G401 (cell line): Measurements from ENCODE around the gene ALPP. TPM values are rescaled to one million over a fixed set of nuclear protein-coding genes. Genes with fewer than 3 reads are reported as not detected.
"Not testable (repeated sequence)": the region's sequence is repeated elsewhere in the genome, so short reads cannot be mapped to it uniquely, and the experiment has no call there.

Experiments used
- DNase-seq: peaks from one replicate; pipeline ENCODE4 v3.0.0-alpha.2; 2015; ENCODE audit warnings: low spot score
- in situ Hi-C: cut with HindIII; loops from 2 replicates; pipeline ENCODE4 v1.10.0; 2016; ENCODE audit warnings: low sequenced_read_pairs, mixed read lengths
- total RNA-seq: library from RNA; depleted of rRNA; stranded (reverse); fragments of >200 nt; shearing (Covaris generic); gene quantifications from 2 replicates; pipeline ENCODE4 v1.2.3, GENCODE V29; 2014; rRNA removed

The ALPP gene
- total RNA-seq = 6.2 and 9.0 TPM in 2 replicates

DNA sequence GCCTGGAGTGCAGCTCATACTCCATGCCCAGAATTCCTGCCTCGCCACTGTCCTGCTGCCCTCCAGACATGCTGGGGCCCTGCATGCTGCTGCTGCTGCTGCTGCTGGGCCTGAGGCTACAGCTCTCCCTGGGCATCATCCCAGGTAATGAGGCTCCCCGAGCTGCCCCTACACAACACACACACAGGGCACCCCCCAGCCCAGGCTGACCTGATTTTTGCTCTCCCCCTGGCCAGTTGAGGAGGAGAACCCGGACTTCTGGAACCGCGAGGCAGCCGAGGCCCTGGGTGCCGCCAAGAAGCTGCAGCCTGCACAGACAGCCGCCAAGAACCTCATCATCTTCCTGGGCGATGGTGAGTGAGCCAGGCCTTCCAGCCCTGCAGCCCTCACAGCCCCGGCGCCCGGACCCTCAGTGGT lies at the start of gene ALPP:
ALPP (plus strand) TSS at position 17 of the 417 bp plus-strand sequence; CDS start at position 69, 52 bp downstream.
- DNase-seq, in situ Hi-C loops: not testable (repeated sequence)

DNA sequence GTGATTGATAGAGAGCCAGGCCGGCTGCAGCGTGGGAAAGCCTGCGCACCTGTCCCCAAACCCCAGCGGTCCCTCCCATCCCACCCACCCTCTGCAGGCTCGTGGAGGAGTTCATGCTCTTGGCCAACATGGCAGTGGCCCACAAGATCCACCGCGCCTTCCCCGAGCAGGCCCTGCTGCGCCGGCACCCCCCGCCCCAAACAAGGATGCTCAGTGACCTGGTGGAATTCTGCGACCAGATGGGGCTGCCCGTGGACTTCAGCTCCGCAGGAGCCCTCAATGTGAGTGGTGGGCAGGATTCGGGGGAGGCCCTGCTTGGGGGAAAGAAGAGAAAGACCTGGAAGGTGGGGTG lies 48.9 kb upstream of the ALPP start:
- in situ Hi-C loops = no loop called here
- DNase-seq = no peak

DNA sequence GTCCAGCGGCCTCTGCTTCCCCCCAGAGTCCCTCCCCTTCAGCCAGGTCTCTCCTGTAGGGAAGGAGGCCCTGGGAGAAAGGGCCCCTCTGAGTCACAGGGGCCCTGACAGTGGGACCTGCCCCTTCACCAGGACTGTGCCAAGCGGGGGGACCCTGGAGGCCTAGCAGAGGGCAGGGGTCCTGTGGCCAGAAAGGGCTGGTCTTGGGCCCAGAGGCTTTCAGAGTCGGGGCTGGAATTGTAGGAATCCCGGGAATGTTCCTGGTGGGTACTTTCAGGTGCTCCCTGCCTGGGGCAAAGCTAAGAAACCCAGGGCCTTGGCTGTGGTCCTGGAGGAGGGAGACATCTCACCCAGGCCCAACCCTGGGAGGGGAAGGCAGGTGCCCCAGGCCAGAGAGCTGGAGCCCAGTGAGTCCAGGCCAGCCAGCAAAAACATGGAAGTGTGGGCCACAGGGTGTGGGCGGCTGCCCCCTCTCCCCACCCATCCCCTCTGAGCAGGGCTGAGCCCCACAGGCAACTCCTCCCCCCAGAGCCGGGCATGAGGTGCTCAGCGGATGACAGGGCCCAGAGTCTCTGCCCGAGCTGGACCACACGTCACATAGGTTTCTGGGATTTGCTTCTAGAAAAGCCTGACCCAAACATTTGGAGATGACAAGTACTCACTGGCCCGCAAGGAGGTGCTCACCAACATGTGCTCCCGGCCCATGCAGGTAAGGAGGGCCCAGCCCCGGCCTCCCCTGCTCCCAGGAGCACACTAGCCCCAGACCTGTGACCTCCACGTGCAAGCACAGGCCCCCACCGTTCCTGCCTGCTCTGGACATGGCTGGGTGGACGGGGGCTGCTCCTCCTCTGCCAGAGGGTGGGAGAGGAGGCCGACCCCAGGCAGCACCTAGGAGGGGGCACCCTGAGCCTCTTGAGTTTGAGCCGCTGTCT lies 48.2 kb upstream of the ALPP start:
- in situ Hi-C loops = no loop called here
- no peak for DNase-seq

DNA sequence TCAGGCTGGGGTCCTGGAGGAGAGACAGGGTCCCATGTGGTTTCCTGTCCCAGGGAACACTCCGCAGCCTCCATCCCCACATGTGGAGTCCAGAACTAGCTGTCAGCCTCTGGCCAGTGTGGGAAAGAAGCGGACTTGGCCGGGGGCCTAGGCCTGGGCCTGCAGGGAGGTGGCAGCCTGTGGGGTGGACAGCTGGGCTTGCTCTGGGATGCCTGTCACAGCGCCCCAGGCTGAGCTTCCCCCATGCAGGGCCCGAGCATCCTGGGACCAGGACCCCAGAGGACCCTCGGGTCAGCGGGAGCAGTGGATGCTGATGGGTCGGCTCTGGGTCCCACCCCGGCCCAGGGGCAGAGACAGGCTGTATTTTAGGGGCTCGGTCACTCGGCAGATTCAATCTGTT lies 47.5 kb upstream of the ALPP start:
- DNase-seq, in situ Hi-C loops: not testable (repeated sequence)

DNA sequence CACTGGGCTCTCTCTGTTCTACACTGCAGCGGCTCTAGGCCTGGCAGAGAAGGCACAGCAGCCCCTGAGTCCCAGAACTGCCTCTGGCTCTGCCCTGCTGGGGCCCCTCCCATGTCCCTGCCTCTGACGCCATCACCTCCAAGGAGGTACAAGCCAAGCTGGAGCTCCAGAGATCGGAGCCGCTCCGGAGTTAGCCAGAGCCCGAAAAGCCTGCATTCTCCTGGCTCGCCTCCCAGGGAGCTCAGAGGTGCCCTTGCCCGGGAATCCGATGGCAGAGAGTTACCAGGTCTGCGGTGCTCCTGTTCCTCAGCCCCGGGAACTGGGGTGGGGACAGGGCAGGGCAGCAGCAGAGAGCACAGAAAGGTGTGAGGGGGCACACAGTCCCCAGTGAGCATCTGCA lies 46.9 kb upstream of the ALPP start:
- in situ Hi-C loops = not testable (repeated sequence)

DNA sequence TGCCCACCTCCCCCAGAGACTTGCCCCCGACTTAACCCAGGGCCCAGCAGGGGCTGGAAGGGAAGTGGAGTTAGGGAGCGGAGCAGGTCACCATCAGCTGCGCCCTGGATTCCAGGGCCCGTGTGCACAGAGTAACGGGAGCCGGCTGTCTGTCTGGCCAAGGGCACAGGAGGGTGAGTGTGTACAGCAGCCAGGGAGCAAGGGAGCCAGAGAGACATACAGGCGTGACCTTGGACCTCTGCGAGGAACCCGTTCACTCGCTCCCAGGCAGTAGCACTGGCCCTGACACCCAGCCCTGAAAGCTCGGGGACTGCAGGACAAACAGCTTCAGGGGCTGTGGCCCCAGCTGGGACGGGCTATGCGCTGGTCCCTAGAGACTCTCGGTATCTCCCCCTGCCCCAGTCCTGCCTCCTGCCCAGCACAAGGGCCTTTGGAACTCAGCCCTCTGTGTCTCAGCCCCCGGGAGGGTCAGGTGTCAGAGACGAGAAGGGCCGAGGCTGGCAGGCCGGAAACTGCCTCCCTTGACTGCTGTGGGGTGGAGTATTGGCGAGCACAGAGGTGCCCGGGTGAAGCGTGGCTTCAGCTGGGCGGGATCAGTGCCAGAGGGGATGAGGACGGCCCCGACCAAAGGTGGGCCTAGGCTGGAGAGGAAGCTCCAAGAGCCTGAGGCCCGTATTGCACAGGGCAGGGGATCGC lies 46.2 kb upstream of the ALPP start:
- in situ Hi-C loops, DNase-seq: not testable (repeated sequence)

More for the DNA sequence above, 46.9 kb upstream of the ALPP start:
- DNase-seq = not testable (repeated sequence)

DNA sequence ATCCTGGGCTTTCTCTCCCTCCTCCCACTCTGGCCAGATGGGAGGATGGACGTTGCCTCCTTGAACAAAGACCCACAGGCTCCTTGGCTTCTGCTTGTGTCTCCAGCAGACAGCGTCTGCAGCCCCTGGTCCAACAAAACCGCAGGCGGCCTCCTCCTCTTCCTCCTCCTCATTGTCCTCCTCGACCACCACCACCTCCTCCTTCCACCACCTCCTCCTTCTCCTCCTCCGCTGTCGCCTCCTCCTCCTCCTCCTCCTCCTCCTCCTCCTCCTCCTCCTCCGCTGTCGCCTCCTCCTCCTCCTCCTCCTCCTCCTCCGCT lies 45.7 kb upstream of the ALPP start:
- in situ Hi-C loops = no loop called here
- no peak for DNase-seq

DNA sequence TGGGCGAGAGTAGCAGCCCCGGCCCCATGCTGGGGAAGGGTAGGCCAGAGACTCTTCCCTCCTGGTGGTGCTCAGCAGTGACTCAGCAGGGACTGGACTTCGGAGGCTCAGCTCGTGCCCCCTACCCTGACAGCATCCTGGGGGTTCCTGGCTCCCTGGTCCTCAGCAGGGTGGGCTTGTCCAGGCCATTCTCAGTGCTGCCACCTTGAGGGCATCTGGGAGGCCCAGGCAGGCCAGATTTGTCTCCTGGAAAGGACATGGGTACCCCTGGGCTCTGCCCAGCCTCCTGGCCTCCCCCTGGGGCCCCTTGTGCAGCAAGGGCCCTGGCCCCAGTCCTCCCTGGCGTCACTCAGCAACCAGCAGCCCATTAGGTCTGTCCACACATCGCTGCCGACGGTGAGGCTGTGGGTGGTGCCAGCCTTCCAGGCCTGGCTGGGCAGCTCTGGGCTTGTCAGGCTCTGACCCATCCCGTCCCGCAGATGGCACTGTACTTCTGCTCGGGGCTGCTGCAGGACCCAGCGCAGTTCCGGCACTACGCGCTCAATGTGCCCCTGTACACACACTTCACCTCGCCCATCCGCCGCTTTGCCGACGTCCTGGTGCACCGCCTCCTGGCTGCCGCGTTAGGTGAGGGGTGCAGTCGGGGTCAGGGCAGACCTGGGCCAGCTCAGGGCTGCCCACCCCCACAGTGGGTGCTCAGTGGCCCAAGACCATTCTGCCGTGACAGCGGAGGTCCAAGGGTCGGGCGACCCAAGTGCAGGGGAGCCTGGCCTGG lies 45.0 kb upstream of the ALPP start:
- in situ Hi-C loops = no loop called here
- DNase-seq = no peak

DNA sequence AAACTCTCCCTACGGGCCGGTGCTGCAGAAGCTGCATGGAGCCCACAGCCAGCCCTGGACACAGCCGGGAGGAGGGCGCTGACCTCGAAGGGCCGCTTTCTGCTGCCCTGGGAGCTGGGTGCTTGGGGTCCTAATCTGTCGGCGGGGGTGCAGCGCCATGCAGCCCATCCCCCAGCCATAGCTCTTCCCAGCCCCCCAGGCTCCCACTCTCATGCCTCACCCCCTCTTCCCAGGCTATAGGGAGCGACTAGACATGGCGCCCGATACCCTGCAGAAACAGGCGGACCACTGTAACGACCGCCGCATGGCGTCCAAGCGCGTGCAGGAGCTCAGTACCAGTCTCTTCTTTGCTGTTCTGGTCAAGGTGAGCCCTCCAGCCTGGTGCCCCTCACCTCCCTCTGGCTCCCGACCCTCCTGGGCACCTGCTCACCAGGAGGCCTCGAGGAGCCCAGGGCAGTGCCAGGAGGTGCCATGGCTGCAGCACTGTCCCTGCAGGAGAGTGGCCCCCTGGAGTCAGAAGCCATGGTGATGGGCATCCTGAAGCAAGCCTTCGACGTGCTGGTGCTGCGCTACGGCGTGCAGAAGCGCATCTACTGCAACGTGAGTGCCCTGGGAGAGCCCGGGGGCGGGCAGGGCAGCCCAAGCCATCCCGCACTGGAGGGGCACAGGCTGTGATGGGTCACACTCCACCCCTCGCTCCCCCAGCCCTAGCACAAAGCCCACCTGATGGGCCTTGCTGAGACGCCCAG lies 44.2 kb upstream of the ALPP start:
- in situ Hi-C loops, DNase-seq: not testable (repeated sequence)

DNA sequence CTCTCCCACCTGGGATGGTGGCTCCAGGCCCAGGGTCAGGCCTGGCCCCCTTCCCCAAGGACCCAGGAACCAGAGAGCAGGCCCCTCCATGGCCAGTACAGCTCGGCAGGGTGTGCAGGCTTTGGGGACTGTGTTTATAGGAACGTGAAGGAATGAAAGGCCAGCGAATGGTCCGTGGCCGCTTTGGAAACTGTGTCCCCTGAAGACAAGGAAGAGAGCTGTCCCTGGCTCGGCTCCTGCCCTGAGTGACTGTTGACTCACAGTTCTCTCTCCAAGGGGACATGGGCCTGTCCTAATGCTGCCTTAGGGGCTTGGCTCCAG lies 43.7 kb upstream of the ALPP start:
- in situ Hi-C loops, DNase-seq: not testable (repeated sequence)

DNA sequence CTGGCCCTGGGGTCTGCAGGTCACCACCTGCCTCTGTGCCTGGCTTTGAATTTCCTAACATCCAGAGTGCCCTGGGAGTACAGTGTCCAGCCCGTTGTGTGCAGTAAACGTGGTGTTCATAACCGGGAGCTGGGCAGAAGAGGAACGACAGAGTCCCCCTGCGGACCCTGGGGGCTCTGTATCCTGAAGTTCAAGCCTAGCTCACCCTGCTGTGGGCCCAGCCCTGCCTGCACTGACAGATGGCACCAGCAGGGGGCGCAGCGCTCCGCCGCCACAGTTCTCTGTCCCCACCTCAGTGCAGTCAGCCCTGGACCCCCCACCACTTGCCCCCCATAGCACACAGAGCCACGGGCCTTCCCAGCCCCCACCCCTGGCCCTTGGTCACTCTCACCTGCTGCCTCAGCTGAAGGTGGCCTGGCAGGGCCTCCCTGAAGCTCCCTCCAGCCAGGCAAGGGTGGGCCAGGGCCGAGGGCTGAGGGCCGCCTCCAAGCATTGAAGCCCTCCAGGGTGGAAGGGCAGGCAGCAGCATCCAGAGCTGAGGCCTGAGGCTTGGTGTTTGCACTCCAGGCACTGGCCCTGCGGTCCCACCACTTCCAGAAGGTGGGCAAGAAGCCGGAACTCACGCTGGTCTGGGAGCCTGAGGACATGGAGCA lies 43.2 kb upstream of the ALPP start:
- in situ Hi-C loops, DNase-seq: not testable (repeated sequence)

DNA sequence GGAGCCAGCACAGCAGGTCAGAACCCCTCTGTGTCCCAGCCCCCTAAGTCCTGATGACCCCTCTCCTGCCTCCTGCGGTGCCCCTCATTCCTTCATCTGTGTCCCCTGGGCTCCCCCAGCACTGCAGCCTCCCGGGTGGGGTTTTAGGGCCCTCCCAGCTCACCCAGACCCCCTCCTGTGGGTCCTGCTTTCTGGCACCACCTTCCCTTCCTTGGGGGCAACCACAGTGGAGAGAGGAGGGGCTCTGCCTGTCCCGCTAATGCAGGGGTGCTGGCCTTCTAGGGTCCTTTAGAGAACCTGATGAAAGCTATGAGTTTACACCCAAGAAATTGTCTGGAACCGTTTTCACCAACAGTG lies 42.7 kb upstream of the ALPP start:
- in situ Hi-C loops = no loop called here
- no peak for DNase-seq

DNA sequence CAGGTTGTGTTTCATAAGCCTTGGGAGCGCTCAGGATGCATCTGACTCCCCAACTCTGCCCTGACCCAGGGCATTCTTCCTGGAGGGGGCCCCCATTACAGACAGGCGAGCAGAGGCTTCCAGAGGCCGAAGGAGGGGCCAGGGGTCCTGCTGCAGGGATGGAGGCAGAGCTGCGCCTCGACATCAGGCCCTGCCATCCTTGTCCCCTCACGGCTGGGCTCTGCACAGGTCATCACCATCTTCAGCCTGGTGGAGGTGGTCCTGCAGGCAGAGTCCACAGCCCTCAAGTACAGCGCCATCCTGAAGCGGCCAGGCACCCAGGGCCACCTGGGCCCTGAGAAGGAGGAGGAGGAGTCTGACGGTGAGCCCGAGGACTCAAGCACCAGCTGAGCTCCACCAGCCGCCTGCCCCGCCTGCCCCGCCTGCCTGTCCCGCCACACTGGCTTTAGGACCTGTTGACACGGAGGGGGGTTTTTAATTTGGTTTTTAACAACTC lies 42.3 kb upstream of the ALPP start:
- in situ Hi-C loops = no loop called here
- no peak for DNase-seq

DNA sequence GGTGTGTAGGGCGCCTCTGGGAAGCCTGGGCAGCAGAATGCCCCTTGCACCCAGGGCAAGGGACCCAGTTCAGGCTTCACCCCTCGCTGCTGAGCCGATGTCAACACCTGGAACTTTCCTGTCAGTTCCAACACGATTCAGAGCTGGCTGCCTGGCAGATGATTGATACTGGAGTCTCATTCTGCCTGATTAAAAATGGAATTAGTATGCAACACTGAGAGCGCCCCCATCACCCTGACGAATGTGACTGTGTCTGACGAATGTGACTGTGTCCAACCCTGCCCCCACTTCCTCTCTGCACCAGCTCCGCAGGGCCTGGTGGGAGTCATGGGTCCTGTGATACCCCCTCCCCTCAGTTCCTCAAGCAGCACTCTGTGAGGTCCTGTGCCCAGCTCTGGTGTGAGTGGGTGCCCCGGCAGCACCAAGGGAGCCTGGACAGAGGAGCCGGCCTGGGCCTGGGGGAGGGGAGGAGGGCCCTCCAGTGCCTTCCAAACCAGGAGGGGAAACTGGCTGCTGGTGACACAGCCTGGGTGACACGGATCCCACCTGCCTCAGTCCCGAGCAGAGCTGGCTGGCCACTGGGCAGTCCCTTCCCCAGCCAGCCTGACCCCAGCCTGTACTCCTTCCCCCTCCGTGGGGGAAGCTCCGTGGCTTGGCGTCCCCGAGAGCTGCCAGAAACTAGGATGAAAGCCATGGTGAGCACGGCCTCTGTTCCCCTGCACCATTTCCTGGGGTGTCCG lies 41.4 kb upstream of the ALPP start:
- in situ Hi-C loops = no loop called here
- DNase-seq = no peak

DNA sequence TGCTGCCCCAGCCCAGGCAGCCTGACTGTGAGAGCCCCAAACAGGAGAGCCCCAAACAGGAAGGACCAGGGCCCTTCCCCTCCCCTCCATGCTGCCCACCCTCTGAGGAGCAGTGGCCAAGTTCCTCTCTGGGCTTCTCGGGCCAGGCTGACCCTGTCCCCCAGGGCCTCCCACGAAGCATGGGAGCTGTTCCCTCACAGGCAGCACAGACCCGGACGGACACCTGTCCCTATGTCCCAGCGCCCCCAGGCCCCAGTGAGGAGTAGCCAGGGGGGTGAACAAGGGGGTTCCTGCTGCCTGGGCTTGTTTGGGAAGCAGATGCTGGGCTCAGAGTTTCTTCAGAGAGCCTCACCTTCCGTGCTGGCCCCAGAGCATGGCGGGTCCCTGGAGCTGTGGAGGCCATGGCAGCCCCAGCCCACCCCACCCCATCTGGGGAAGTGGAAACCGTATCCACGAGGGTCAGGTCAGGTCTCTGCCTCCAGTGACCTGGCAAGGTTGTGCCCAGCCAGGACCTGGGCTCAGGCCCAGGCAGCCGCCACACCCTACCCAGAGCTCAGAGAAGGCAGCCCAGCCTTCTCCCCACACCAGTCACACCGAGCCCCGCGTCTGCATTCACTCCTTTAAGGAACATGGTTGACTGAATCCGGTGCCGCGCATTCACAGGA lies 40.3 kb upstream of the ALPP start:
- DNase-seq, in situ Hi-C loops: not testable (repeated sequence)

DNA sequence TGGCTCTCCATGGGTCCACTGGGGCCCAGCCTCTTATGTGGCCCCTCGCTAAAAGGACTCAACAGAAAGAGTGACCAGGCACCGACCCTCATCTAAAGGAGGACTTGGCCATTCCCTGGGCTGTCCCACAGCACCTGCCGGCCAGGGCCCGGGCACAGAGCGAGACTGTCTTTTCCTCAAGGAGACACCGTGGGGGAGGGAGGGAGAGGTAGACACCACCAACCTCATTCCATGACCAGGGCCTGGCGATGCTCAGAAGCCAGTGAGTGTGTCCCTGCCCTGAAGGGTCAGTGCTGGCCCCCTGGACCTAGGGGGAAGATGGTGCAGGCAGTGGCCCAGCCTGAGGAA lies 39.8 kb upstream of the ALPP start:
- no peak for DNase-seq

More for the DNA sequence above, 39.8 kb upstream of the ALPP start:
- in situ Hi-C loops = no loop called here
